Measurements from ENCODE around the gene CTBP2. TPM values are rescaled to one million over a fixed set of nuclear protein-coding genes. Genes with fewer than 3 reads are reported as not detected.

Gene CTBP2
- total RNA-seq, 1 experiment from 2014 or later = 125 TPM

DNA sequence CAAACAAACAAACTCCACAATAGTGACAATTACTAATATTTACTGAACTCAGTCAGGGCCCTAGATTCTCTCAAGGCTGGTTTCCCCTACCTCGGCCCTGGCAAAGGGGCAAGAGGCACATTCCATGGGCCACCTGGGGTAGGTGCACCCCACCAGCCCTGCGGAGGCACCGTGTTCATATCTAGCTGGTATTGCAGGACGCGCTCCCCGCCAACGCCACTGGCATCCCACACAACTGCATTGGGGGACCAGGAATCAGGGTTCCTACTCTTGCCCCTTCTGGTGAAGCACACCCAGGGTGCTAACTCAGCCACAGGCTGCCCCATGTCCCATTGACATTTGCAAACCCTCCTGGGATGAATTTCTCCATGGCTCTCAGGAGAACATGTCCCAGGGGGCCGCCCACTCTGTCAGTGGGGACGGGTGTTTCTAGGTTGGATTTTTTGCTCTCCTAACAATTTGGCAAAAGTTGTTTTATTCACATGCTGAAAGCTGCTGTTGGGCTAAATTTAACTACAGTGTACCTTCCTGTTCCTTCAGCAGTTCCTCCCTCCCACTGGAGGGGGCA, 141.7 kb downstream of the CTBP2 start:
- Histone ChIP-seq H3K9me3 (ENCODE audit: control insufficient read depth, insufficient read depth, low read depth, low read length) (no peaks in the 10 kb centered on the region), H3K27ac (ENCODE audit: low read length) (no peak overlapping the region), H3K4me1 (ENCODE audit: control insufficient read depth, insufficient read depth, low read length) (no peaks in the 10 kb centered on the region), H3K4me3 (ENCODE audit: low read depth in 2 of 2, low read length in 2 of 2) (no peak overlapping the region), H3K27me3 (ENCODE audit: control insufficient read depth, insufficient read depth, low read length) (no peaks in the 10 kb centered on the region), H3K36me3 (ENCODE audit: control insufficient read depth, insufficient read depth, low read length) (no peaks in the 10 kb centered on the region)
- ChIA-PET POLR2A (no interaction called here), CTCF (no interaction called here)
- TF ChIP-seq TCF7L2 (IDR thresholded peaks at IDR 0.05; ENCODE audit: low read depth, low read length) (no peak), SIN3A (IDR thresholded peaks at IDR 0.05; ENCODE audit: borderline replicate concordance, insufficient read depth, low read depth, low read length) (no peak)
- TF ChIP-seq, protein P1, sequence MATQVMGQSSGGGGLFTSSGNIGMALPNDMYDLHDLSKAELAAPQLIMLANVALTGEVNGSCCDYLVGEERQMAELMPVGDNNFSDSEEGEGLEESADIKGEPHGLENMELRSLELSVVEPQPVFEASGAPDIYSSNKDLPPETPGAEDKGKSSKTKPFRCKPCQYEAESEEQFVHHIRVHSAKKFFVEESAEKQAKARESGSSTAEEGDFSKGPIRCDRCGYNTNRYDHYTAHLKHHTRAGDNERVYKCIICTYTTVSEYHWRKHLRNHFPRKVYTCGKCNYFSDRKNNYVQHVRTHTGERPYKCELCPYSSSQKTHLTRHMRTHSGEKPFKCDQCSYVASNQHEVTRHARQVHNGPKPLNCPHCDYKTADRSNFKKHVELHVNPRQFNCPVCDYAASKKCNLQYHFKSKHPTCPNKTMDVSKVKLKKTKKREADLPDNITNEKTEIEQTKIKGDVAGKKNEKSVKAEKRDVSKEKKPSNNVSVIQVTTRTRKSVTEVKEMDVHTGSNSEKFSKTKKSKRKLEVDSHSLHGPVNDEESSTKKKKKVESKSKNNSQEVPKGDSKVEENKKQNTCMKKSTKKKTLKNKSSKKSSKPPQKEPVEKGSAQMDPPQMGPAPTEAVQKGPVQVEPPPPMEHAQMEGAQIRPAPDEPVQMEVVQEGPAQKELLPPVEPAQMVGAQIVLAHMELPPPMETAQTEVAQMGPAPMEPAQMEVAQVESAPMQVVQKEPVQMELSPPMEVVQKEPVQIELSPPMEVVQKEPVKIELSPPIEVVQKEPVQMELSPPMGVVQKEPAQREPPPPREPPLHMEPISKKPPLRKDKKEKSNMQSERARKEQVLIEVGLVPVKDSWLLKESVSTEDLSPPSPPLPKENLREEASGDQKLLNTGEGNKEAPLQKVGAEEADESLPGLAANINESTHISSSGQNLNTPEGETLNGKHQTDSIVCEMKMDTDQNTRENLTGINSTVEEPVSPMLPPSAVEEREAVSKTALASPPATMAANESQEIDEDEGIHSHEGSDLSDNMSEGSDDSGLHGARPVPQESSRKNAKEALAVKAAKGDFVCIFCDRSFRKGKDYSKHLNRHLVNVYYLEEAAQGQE (IDR thresholded peaks at IDR 0.05; ENCODE audit: insufficient read depth in 1 of 2, low read depth in 2 of 2, low read length in 1 of 2) = no peak
- TF ChIP-seq, protein P2, sequence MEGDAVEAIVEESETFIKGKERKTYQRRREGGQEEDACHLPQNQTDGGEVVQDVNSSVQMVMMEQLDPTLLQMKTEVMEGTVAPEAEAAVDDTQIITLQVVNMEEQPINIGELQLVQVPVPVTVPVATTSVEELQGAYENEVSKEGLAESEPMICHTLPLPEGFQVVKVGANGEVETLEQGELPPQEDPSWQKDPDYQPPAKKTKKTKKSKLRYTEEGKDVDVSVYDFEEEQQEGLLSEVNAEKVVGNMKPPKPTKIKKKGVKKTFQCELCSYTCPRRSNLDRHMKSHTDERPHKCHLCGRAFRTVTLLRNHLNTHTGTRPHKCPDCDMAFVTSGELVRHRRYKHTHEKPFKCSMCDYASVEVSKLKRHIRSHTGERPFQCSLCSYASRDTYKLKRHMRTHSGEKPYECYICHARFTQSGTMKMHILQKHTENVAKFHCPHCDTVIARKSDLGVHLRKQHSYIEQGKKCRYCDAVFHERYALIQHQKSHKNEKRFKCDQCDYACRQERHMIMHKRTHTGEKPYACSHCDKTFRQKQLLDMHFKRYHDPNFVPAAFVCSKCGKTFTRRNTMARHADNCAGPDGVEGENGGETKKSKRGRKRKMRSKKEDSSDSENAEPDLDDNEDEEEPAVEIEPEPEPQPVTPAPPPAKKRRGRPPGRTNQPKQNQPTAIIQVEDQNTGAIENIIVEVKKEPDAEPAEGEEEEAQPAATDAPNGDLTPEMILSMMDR (IDR thresholded peaks at IDR 0.05) = no peak
- intact Hi-C loops (cut with micrococcal nuclease; ENCODE audit: unreplicated experiment) = no loop called here
- BruUV-seq (replicated peaks) = no TSS peak
- DNase-seq (ENCODE audit: low read depth, low spot score) (no peak), ATAC-seq (no peak)
- in situ Hi-C loops (cut with HindIII; ENCODE audit: low pct_unique_long_range_greater_than_20kb, low sequenced_read_pairs) = no loop called here

DNA sequence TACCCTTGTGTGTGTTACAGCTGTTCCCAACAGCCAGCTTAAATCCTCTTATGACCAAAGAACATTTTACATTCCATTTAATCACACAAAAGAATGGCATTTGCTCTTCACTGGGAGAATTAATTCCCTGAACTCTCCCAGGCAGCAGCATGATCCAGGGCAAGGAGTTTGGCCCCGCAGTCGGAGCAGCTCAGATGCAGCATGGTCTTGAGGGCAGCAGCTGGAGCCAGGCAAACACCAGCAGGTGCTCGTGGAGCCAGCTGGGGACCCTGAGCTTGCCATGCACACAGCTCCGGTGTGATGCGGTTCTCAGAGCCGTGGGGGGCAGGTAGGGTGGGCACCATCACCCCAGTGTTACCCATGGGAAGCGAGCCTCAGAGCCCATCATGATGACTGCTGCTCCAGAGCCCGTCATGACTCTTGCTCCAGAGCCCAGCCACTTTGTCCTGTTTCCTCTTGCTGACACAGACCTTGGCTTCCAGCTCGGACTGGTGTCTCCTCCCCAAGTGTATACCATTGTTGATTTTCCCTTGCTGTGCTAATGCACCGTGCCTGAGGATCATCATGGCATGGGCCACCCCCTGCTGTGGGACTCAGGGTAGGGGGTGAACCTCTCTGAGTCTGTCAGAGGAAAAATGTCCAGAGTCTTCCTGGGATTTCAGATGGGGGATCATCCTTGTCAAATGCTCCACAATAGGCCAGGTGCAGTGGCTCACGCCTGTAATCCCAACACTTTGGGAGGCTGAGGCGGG, 142.6 kb downstream of the CTBP2 start:
- Histone ChIP-seq H3K4me1 (ENCODE audit: control insufficient read depth, insufficient read depth, low read length) (no peaks in the 10 kb centered on the region), H3K4me3 (ENCODE audit: low read depth in 2 of 2, low read length in 2 of 2) (no peak overlapping the region), H3K9me3 (ENCODE audit: control insufficient read depth, insufficient read depth, low read depth, low read length) (no peaks in the 10 kb centered on the region), H3K27ac (ENCODE audit: low read length) (no peak overlapping the region), H3K27me3 (ENCODE audit: control insufficient read depth, insufficient read depth, low read length) (no peaks in the 10 kb centered on the region), H3K36me3 (ENCODE audit: control insufficient read depth, insufficient read depth, low read length) (no peaks in the 10 kb centered on the region)
- ATAC-seq (no peak), DNase-seq (ENCODE audit: low read depth, low spot score) (no peak)
- BruUV-seq (replicated peaks) = no TSS peak
- in situ Hi-C loops (cut with HindIII; ENCODE audit: low pct_unique_long_range_greater_than_20kb, low sequenced_read_pairs) (no loop called here), intact Hi-C loops (cut with micrococcal nuclease; ENCODE audit: unreplicated experiment) (no loop called here)
- TF ChIP-seq, protein P2 (IDR thresholded peaks at IDR 0.05) = no peak
- TF ChIP-seq TCF7L2 (IDR thresholded peaks at IDR 0.05; ENCODE audit: low read depth, low read length) (no peak), SIN3A (IDR thresholded peaks at IDR 0.05; ENCODE audit: borderline replicate concordance, insufficient read depth, low read depth, low read length) (no peak), POLR2AphosphoS5 (IDR thresholded peaks at IDR 0.05; ENCODE audit: low read depth, low read length) (no peak)
- TF ChIP-seq, protein P1 (IDR thresholded peaks at IDR 0.05; ENCODE audit: insufficient read depth in 1 of 2, low read depth in 2 of 2, low read length in 1 of 2) = no peak
- ChIA-PET CTCF (no interaction called here), POLR2A (no interaction called here)

All from Panc1 (cell line).